Stimulated activated CD4-positive, alpha-beta T cell treated with anti-CD3 and anti-CD28 coated beads, Interleukin-12 subunit alpha, Interleukin-12 subunit beta, amount 100 ng/mL, for 24 hours (primary cell): ENCODE data around the gene DNM1.
"Not testable (repeated sequence)": the region's sequence is repeated elsewhere in the genome, so short reads cannot be mapped to it uniquely, and the experiment has no call there.

ENCODE experiments used
- DNase-seq, 2 experiments: peaks; one replicate each; pipeline ENCODE4 v3.0.0-alpha.2; 2020; ENCODE audit warnings: low read depth in 2 of 2

The DNM1 gene

GRCh38 chr9:128178806-128179431 is 24.3 kb upstream of the DNM1 start:
- DNase-seq = no peak

GRCh38 chr9:128180001-128180400 is 23.2 kb upstream of the DNM1 start:
- no peak for DNase-seq

GRCh38 chr9:128180447-128180846 is 22.7 kb upstream of the DNM1 start:
- no peak for DNase-seq

GRCh38 chr9:128181480-128181879 is 21.7 kb upstream of the DNM1 start:
- not testable (repeated sequence) for DNase-seq

- DNase-seq = no peak
Measured at GRCh38 chr9:128182893-128183588, 20.1 kb upstream of the DNM1 start.

- no peak for DNase-seq
Measured at GRCh38 chr9:128185979-128186965, 16.9 kb upstream of the DNM1 start.

GRCh38 chr9:128187361-128187760 is 15.8 kb upstream of the DNM1 start:
- DNase-seq = no peak

- DNase-seq = no peak
Measured at GRCh38 chr9:128188209-128188608, 15.0 kb upstream of the DNM1 start.

- DNase-seq = no peak
Measured at GRCh38 chr9:128190013-128190412, 13.2 kb upstream of the DNM1 start.

- DNase-seq = peak in 1 of 2 experiments; percentile 10
Measured at GRCh38 chr9:128190516-128191405, 12.4 kb upstream of the DNM1 start.

- DNase-seq = peak; percentile 44 to 61
Measured at GRCh38 chr9:128191406-128192046, 11.7 kb upstream of the DNM1 start, which contains the start of gene CIZ1. CIZ1 (minus strand) TSS chr9:128191572; CDS start chr9:128190857, 715 bp downstream.

- peak in 1 of 2 experiments; percentile 34 for DNase-seq
Measured at GRCh38 chr9:128192601-128193371, 10.4 kb upstream of the DNM1 start.

- DNase-seq = no peak
Measured at GRCh38 chr9:128193469-128194096, 9.6 kb upstream of the DNM1 start.

- DNase-seq = no peak
Measured at GRCh38 chr9:128201441-128202369, 1.5 kb upstream of the DNM1 start.

- DNase-seq = no peak
Measured at GRCh38 chr9:128202648-128203023, 543 bp upstream of the DNM1 start.

- no peak for DNase-seq
Measured at GRCh38 chr9:128203707-128204551, 750 bp downstream of the DNM1 start.

GRCh38 chr9:128204858-128205257 is 1.7 kb downstream of the DNM1 start:
- DNase-seq = no peak
